SU-DHL-6 (cell line): Measurements from ENCODE around the gene ZNF319.

Experiments
- H2AFZ ChIP-seq: fragments of 200-600 bp; sonication (generic); 2 replicates; pipeline ENCODE4 v1.6.1; 2014; ENCODE audit warnings: low read depth, mild to moderate bottlenecking, moderate library complexity, mixed read lengths, antibody characterized with exemption, low read length; ENCODE audit not compliant: severe bottlenecking
- H3F3A ChIP-seq: fragments of 200-600 bp; shearing (Covaris generic); 2 replicates; pipeline ENCODE4 v1.6.0; 2016; ENCODE audit warnings: antibody characterized with exemption, mild to moderate bottlenecking; ENCODE audit not compliant: insufficient read depth
- H3K27ac ChIP-seq: fragments of 200-600 bp; sonication (generic); 2 replicates; pipeline ENCODE4 v1.5.1; 2016; ENCODE audit warnings: low read depth, mild to moderate bottlenecking, low read length, moderate library complexity, mixed read lengths
- H3K27me3 ChIP-seq: fragments of 200-600 bp; sonication (generic), shearing (Covaris generic); 2 replicates; pipeline ENCODE4 v1.6.0; 2014; ENCODE audit warnings: mild to moderate bottlenecking, low read length
- H3K36me3 ChIP-seq: fragments of 200-600 bp; sonication (generic); 2 replicates; pipeline ENCODE4 v1.6.1; 2014; ENCODE audit warnings: mild to moderate bottlenecking, low read length, mixed read lengths
- H3K4me2 ChIP-seq: fragments of 300-600, 200-600 bp; shearing (Covaris generic), sonication (generic); 2 replicates; pipeline ENCODE4 v1.6.0; 2014; ENCODE audit warnings: low read length, low read depth, mild to moderate bottlenecking; ENCODE audit not compliant: poor library complexity, severe bottlenecking
- H3K4me3 ChIP-seq: fragments of 200-600 bp; sonication (generic); 2 replicates; pipeline ENCODE4 v1.5.1; 2014; ENCODE audit warnings: antibody characterized with exemption, low read length, mild to moderate bottlenecking, mixed read lengths; ENCODE audit not compliant: insufficient read depth, poor library complexity, severe bottlenecking
- H3K79me2 ChIP-seq: fragments of 200-600 bp; sonication (generic); 2 replicates; pipeline ENCODE4 v1.6.1; 2014; ENCODE audit warnings: mild to moderate bottlenecking, low read length, moderate library complexity; ENCODE audit not compliant: insufficient read depth
- H3K9ac ChIP-seq: fragments of 200-600 bp; sonication (generic); 2 replicates; pipeline ENCODE4 v1.7.0; 2014; ENCODE audit warnings: mild to moderate bottlenecking, low read length
- H3K9me2 ChIP-seq: fragments of 200-600 bp; sonication (generic); replicated peaks from 2 replicates; pipeline ENCODE4 v1.6.1; 2014; ENCODE audit warnings: low read length; ENCODE audit not compliant: insufficient read depth
- H3K9me3 ChIP-seq: fragments of 200-600 bp; sonication (generic); 2 replicates; pipeline ENCODE4 v1.6.1; 2014; ENCODE audit warnings: low read length, mixed read lengths; ENCODE audit not compliant: insufficient read depth
- H4K20me1 ChIP-seq: fragments of 200-600 bp; sonication (generic); 2 replicates; pipeline ENCODE4 v1.6.1; 2014; ENCODE audit warnings: low read depth, mild to moderate bottlenecking, antibody characterized with exemption, low read length, moderate library complexity, mixed read lengths
- CTCF ChIP-seq: fragments of 200-600 bp; sonication (generic); IDR thresholded peaks from one replicate; pipeline ENCODE4 v1.5.1; 2017; ENCODE audit warnings: antibody characterized with exemption, mild to moderate bottlenecking, low read length, moderate library complexity; ENCODE audit not compliant: insufficient read depth, poor library complexity, severe bottlenecking
- EZH2phosphoT487 ChIP-seq: fragments of 200-600 bp; sonication (generic), shearing (Covaris generic); conservative IDR thresholded peaks from 2 replicates; pipeline ENCODE4 v1.6.1; 2018; ENCODE audit warnings: mild to moderate bottlenecking, antibody characterized with exemption, low read length, moderate library complexity, mixed read lengths

Gene ZNF319

GRCh38 chr16:58018803-58019202, 18.3 kb upstream of the ZNF319 start:
- no peaks in the 10 kb centered on the region for H3K36me3 ChIP-seq
- no peak for TF ChIP-seq EZH2phosphoT487
- TF ChIP-seq CTCF = no peak

GRCh38 chr16:58016840-58017446, 16.5 kb upstream of the ZNF319 start:
- no peaks in the 10 kb centered on the region for H3F3A ChIP-seq
- H3K79me2 ChIP-seq = no peaks in the 10 kb centered on the region
- H3K4me2 ChIP-seq = no peak overlapping the region
- H3K9me3 ChIP-seq = no peaks in the 10 kb centered on the region
- no peaks in the 10 kb centered on the region for H4K20me1 ChIP-seq
- no peak for TF ChIP-seq CTCF
- TF ChIP-seq EZH2phosphoT487 = no peak
- no peak overlapping the region for H3K9ac ChIP-seq
- H2AFZ ChIP-seq = no peak overlapping the region
- H3K27ac ChIP-seq = no peak overlapping the region
- H3K9me2 ChIP-seq = no peaks in the 10 kb centered on the region
- no peak overlapping the region for H3K4me3 ChIP-seq
- no peaks in the 10 kb centered on the region for H3K36me3 ChIP-seq
- H3K27me3 ChIP-seq = no peaks in the 10 kb centered on the region

More at GRCh38 chr16:58018803-58019202, 18.3 kb upstream of the ZNF319 start:
- Histone ChIP-seq H3F3A (no peaks in the 10 kb centered on the region), H3K27me3 (no peaks in the 10 kb centered on the region), H2AFZ (no peak overlapping the region), H3K79me2 (no peaks in the 10 kb centered on the region), H4K20me1 (no peaks in the 10 kb centered on the region), H3K4me2 (no peak overlapping the region), H3K9me3 (no peaks in the 10 kb centered on the region), H3K4me3 (no peak overlapping the region), H3K27ac (no peak overlapping the region), H3K9ac (no peak overlapping the region), H3K9me2 (no peaks in the 10 kb centered on the region)

GRCh38 chr16:58013201-58013956, 12.9 kb upstream of the ZNF319 start:
- no peaks in the 10 kb centered on the region for H4K20me1 ChIP-seq
- H3K4me3 ChIP-seq = no peak overlapping the region
- H2AFZ ChIP-seq = no peak overlapping the region
- no peaks in the 10 kb centered on the region for H3K9me2 ChIP-seq
- no peak overlapping the region for H3K9ac ChIP-seq
- no peak overlapping the region for H3K27ac ChIP-seq
- no peak overlapping the region for H3K4me2 ChIP-seq
- H3F3A ChIP-seq = no peaks in the 10 kb centered on the region
- H3K79me2 ChIP-seq = peaks cover 4% of the 10 kb centered on the region; the same call in 1 of the 2 replicates
- TF ChIP-seq CTCF (no peak), EZH2phosphoT487 (no peak)
- no peaks in the 10 kb centered on the region for H3K9me3 ChIP-seq
- no peaks in the 10 kb centered on the region for H3K36me3 ChIP-seq
- H3K27me3 ChIP-seq = no peaks in the 10 kb centered on the region
